Neural crest cell (in vitro differentiated cells): ENCODE results near the gene IL1F10. TPM values are rescaled to one million over a fixed set of nuclear protein-coding genes. Genes with fewer than 3 reads are reported as not detected.
"Not testable (repeated sequence)": the region's sequence is repeated elsewhere in the genome, so short reads cannot be mapped to it uniquely, and the experiment has no call there.

Experiments used
- DNase-seq: peaks from one replicate; pipeline ENCODE4 v3.0.0; 2021; ENCODE audit warnings: low read depth, mixed read lengths, low spot score
- H3K27ac Mint-ChIP-seq: one replicate; pipeline ENCODE4 v1.8.0; 2021; ENCODE audit warnings: mild to moderate bottlenecking, mixed read lengths; ENCODE audit not compliant: unreplicated experiment
- H3K27me3 Mint-ChIP-seq: 2 replicates; pipeline ENCODE4 v1.8.0; 2021; ENCODE audit warnings: low read depth, mild to moderate bottlenecking, mixed read lengths
- H3K36me3 Mint-ChIP-seq: 2 replicates; pipeline ENCODE4 v1.8.0; 2021; ENCODE audit warnings: low read depth, mild to moderate bottlenecking, mixed read lengths
- H3K4me1 Mint-ChIP-seq: 2 replicates; pipeline ENCODE4 v1.8.0; 2021; ENCODE audit warnings: mixed read lengths
- H3K4me3 Mint-ChIP-seq: one replicate; pipeline ENCODE4 v1.8.0; 2021; ENCODE audit warnings: mild to moderate bottlenecking, mixed read lengths
- H3K9me3 Mint-ChIP-seq: 2 replicates; pipeline ENCODE4 v1.8.0; 2021; ENCODE audit warnings: mixed read lengths
- CTCF ChIP-seq: fragments of 200-600 bp; sonication (generic); conservative IDR thresholded peaks from 2 replicates; pipeline ENCODE4 v1.5.0; 2021; ENCODE audit warnings: antibody characterized with exemption, mild to moderate bottlenecking
- total RNA-seq: library from RNA; stranded (reverse); gene quantifications from 2 replicates; pipeline ENCODE4 v1.2.1, GENCODE V29; 2021

The IL1F10 gene
- total RNA-seq, 1 donor from 2014 or later: not detected

GRCh38 chr2:113089916-113090315 lies 22.1 kb downstream of the IL1F10 start:
- no peak for TF ChIP-seq CTCF
- H3K36me3 Mint-ChIP-seq: no peaks in the 10 kb centered on the region
- no peaks in the 10 kb centered on the region for H3K4me1 Mint-ChIP-seq
- no peak for DNase-seq
- H3K27ac Mint-ChIP-seq: no peak overlapping the region
- peaks cover 20% of the 10 kb centered on the region for H3K27me3 Mint-ChIP-seq
- H3K4me3 Mint-ChIP-seq: no peak overlapping the region
- H3K9me3 Mint-ChIP-seq: no peaks in the 10 kb centered on the region

GRCh38 chr2:113091231-113091896 lies 23.6 kb downstream of the IL1F10 start:
- no peak overlapping the region for H3K27ac Mint-ChIP-seq
- no peak for DNase-seq
- no peak overlapping the region for H3K4me3 Mint-ChIP-seq

DNA sequence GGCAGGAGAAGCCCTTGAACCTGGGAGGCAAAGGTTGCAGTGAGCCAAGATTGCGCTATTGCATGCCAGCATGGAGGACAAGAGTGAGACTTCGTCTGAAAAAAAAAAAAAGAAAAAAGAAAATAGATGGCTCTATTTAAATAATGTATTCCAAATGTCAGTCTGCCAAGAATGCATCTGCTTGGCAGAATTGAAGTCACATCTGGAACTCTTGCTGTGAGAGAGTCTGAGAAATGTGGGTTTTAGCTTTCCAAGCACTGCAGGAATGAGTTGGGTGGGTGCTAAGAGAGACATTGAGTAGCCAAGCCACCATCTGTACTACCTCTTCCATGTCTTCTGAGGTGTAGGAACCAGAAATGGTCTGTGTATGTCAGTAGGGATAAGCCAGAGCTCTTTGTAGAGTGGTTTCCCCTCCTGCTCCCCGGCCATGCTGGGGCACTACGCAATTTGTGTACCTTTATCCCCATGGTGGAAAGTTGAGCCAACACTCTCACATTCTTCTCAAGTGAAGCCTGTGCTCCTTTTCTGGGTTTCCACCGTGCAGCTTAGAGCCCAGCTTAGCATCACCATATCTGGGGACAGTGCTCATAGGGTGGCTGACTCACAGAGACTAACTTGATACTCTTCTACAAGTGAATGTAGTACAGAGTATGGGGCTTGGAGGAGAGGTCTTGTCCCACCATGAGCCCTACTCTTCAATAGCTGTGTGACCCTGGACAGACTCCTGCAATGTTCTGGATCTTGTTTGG lies 25.3 kb downstream of the IL1F10 start:
- DNase-seq: no peak
- H3K4me1 Mint-ChIP-seq: no peaks in the 10 kb centered on the region
- no peak overlapping the region for H3K27ac Mint-ChIP-seq

More at GRCh38 chr2:113091231-113091896, 23.6 kb downstream of the IL1F10 start:
- Mint-ChIP-seq H3K27me3 (peaks cover 13% of the 10 kb centered on the region), H3K4me1 (no peaks in the 10 kb centered on the region), H3K9me3 (peaks cover 3% of the 10 kb centered on the region), H3K36me3 (no peaks in the 10 kb centered on the region)
- TF ChIP-seq CTCF: no peak

GRCh38 chr2:113093613-113093977 lies 25.8 kb downstream of the IL1F10 start:
- no peak for TF ChIP-seq CTCF
- no peak overlapping the region for H3K27ac Mint-ChIP-seq
- no peaks in the 10 kb centered on the region for H3K36me3 Mint-ChIP-seq
- H3K4me3 Mint-ChIP-seq: no peak overlapping the region
- no peaks in the 10 kb centered on the region for H3K4me1 Mint-ChIP-seq
- peaks cover 8% of the 10 kb centered on the region for H3K27me3 Mint-ChIP-seq
- DNase-seq: no peak
- peaks cover 7% of the 10 kb centered on the region for H3K9me3 Mint-ChIP-seq

More for the DNA sequence above, 25.3 kb downstream of the IL1F10 start:
- Mint-ChIP-seq H3K4me3 (no peak overlapping the region), H3K9me3 (peaks cover 3% of the 10 kb centered on the region), H3K36me3 (no peaks in the 10 kb centered on the region), H3K27me3 (peaks cover 8% of the 10 kb centered on the region)
- TF ChIP-seq CTCF: no peak

DNA sequence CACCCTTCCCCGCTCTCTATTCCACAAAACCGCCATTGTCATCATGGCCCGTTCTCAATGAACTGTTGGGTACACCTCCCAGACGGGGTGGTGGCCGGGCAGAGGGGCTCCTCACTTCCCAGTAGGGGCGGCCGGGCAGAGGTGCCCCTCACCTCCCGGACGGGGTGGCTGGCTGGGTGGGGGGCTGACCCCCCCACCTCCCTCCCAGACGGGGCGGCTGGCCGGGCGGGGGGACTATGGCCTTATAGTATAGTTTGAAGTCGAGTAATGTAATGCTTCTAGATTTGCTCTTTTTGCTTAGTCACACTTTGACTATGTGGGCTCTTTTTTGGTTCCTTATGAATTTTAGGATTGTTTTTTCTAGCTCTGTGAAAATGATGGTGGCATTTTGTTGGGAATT lies 28.5 kb downstream of the IL1F10 start:
- not testable (repeated sequence) for H3K36me3 Mint-ChIP-seq, H3K4me3 Mint-ChIP-seq, DNase-seq, H3K4me1 Mint-ChIP-seq, H3K27me3 Mint-ChIP-seq, H3K9me3 Mint-ChIP-seq, H3K27ac Mint-ChIP-seq

DNA sequence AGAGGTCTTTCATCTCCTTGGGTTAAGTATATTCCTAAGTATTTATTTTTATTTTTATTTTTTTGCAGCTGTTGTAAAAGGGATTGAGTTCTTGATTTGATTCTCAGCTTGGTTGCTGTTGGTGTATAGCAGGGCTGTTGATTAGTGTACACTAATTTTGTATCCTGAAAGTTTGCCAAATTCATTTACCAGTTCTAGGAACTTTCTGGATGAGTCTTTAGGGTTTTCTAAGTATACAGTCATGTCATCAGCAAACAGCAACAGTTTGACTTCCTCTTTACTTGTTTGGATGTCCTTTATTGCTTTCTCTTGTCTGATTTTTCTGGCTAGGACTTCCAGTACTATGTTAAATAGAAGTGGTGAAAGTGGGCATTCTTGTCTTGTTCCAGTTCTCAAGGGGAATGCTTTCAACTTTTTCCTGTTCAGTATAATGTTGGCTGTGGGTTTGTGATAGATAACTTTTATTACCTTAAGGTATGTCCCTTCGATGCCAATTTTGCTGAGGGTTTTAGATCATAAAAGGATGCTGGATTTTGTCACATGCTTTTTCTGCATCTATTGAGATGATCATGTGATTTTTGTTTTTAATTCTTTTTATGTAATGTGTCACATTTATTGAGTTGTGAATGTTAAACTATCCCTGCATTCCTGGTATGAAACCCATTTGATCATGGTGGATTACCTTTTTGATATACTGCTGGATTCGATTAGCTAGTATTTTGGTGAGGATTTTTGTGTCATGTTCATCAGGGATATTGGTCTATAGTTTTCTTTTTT lies 29.3 kb downstream of the IL1F10 start:
- not testable (repeated sequence) for H3K36me3 Mint-ChIP-seq, H3K4me3 Mint-ChIP-seq, H3K27me3 Mint-ChIP-seq, H3K4me1 Mint-ChIP-seq, H3K27ac Mint-ChIP-seq, DNase-seq, H3K9me3 Mint-ChIP-seq
